Choroid plexus epithelial cell (primary cell): ENCODE results near the gene LY9.

Source experiments
- DNase-seq: peaks from one replicate; pipeline ENCODE4 v3.0.0-alpha.2; 2010; ENCODE audit warnings: low read depth
- H3K4me3 ChIP-seq: 2 replicates; pipeline ENCODE4 v1.5.1; 2011; ENCODE audit warnings: low read depth, mild to moderate bottlenecking, control low read depth, low read length, moderate library complexity
- TF ChIP-seq, protein P1 (sequence below): conservative IDR thresholded peaks from 2 replicates; pipeline ENCODE4 v1.5.1; 2011; ENCODE audit warnings: low read depth, mild to moderate bottlenecking, control low read depth, inconsistent platforms, low read length, moderate library complexity

Gene LY9

DNA sequence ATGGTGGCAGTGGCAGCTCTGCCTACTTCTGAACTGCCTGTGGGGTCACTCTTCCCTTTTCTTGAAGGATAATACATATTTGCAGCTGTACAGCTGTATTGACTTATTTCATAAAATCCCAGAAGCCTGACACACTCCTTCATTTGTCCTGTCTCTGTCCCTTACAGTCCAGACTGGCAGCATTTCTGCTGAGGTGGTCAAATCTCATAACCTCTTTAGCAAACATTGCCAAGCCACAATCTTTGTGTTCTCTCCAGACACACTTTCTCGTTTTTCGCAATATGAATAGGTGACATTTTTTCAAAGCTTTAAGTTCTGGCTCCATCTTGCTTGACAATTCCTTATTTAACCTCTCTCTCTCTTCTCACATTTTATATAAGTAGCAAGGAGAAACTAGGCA lies 15.2 kb downstream of the LY9 start:
- TF ChIP-seq, protein P1, sequence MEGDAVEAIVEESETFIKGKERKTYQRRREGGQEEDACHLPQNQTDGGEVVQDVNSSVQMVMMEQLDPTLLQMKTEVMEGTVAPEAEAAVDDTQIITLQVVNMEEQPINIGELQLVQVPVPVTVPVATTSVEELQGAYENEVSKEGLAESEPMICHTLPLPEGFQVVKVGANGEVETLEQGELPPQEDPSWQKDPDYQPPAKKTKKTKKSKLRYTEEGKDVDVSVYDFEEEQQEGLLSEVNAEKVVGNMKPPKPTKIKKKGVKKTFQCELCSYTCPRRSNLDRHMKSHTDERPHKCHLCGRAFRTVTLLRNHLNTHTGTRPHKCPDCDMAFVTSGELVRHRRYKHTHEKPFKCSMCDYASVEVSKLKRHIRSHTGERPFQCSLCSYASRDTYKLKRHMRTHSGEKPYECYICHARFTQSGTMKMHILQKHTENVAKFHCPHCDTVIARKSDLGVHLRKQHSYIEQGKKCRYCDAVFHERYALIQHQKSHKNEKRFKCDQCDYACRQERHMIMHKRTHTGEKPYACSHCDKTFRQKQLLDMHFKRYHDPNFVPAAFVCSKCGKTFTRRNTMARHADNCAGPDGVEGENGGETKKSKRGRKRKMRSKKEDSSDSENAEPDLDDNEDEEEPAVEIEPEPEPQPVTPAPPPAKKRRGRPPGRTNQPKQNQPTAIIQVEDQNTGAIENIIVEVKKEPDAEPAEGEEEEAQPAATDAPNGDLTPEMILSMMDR, result no peak

DNA sequence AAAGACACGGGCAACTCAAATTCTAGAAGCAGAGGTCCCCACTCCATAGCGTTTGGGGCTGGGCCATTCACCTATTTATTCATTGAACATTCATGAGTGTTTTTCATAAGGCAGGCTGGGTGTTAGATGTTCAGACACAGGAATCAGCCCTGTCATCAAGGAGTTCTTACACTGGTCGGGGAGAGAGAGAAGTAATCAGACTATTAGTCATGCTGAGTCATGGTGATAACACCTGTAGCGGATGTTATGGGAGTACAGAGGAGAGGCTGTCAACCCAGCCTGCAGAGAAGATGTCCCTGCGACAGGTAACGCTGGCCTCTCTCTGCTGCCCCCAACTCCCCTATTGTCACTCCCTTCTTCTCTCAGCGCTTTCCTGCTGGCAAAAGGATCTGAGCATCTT lies 17.2 kb downstream of the LY9 start:
- TF ChIP-seq, protein P1, result no peak
- no peak overlapping the region for H3K4me3 ChIP-seq
- no peak for DNase-seq

More for the DNA sequence above, 15.2 kb downstream of the LY9 start:
- no peak overlapping the region for H3K4me3 ChIP-seq
- DNase-seq, result no peak

DNA sequence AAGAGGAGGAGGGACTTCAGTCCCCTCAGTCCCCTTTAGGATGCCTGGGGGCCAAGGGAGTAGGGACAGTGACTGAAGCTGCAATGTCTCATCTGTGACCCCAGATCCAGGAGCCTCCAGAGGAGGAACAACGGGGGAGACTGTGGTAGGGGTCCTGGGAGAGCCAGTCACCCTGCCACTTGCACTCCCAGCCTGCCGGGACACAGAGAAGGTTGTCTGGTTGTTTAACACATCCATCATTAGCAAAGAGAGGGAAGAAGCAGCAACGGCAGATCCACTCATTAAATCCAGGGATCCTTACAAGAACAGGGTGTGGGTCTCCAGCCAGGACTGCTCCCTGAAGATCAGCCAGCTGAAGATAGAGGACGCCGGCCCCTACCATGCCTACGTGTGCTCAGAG lies 18.3 kb downstream of the LY9 start:
- TF ChIP-seq, protein P1, result no peak
- DNase-seq, result no peak
- no peak overlapping the region for H3K4me3 ChIP-seq

DNA sequence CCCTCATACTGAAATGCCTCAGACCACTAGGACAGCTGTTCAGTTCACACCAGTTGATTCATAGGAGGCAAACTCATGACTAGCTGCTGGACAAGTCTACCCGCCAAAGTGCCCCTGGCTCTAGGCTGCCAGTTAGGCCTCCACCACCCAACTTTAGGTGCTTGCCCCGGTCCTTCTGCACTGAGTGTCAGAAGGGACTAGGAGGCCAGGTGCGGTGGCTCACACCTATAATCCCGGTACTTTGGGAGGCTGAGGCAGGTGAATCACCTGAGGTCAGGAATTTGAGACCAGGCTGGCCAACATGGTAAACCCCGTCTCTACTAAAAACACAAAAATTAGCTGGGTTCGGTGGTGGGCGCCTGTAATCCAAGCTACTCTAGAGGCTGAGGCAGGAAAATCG lies 18.9 kb downstream of the LY9 start:
- DNase-seq, result no peak
- no peak overlapping the region for H3K4me3 ChIP-seq
- TF ChIP-seq, protein P1, result no peak

DNA sequence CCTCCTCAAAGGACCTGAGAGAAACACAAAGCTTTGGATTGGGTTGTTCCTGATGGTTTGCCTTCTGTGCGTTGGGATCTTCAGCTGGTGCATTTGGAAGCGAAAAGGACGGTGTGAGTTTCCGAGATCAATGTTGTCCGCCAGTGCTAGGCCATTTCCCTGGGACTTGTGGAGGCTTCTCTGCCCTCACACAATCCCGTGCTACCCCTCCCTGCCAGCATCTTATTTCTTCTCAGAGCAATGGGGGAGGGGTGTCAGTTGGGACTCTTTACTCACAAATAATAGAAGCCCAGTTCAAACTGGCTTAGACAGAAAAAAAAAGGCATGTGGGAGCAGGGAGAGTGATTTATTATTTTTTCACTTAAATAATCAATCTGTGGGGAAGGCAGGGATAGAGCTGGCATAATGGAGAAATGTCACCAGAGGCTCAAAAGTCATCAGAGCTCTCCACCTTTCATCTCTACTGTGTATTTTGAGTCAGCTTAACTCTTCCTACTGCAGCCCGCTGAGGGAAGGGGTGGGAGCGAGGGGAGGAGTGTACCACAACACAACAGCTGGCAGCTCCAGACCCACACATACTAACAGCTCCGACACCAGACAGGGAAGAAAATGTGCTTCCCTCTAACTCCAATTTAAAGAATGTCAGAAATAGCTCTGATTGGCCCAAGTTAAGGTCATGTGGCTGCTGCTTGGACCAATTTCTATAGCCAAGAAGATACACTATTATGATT lies 22.4 kb downstream of the LY9 start:
- DNase-seq, result no peak
- H3K4me3 ChIP-seq, result no peak overlapping the region

DNA sequence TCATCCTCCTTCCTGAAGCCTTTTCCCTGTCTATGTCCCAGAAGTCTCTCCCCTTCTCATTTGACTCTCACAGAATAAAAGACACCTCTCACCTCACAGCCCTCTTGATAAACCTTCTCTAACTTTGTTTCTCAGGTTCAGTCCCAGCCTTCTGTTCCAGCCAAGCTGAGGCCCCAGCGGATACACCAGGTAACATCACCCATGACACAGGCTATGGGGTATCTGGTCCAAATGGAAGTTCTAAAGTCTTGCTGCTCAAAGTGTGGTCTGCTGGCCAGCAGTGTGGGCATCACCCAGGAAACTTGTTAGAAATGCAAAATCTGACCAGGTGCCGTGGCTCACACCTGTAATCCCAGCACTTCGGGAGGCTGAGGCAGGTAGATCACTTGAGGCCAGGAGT lies 23.2 kb downstream of the LY9 start:
- TF ChIP-seq, protein P1, result no peak
- DNase-seq, result no peak

More for the DNA sequence above, 22.4 kb downstream of the LY9 start:
- TF ChIP-seq, protein P1, result no peak

DNA sequence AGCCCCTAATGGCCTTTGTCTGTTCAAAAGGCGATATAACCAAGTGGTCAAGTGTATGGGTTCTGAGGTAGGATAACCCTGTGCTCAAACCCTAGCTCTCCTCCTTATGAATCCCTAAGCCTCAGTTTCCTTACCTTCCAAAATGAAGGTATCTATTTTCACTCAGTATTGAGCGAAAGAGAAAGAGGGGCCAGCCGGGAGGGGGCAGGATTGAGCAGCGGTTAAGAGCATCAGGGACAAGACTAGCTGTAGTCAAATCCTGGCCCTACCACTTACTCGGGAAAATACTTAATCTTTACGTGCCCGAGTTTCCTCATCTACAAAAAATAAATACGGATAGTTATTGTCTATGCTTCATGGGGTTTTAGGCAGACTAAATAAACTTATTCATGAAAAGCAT lies 25.7 kb downstream of the LY9 start:
- DNase-seq, result no peak
- TF ChIP-seq, protein P1, result peak; percentile 17
- no peak overlapping the region for H3K4me3 ChIP-seq

More for the DNA sequence above, 23.2 kb downstream of the LY9 start:
- no peak overlapping the region for H3K4me3 ChIP-seq
